T-helper 22 cell (primary cell): Measurements from ENCODE around the gene MS4A13.
"Not testable (repeated sequence)": the region's sequence is repeated elsewhere in the genome, so short reads cannot be mapped to it uniquely, and the experiment has no call there.

Source experiments
- DNase-seq: peaks from one replicate; pipeline ENCODE4 v3.0.0-alpha.2; 2020; ENCODE audit warnings: low read depth

Gene MS4A13, protein sequence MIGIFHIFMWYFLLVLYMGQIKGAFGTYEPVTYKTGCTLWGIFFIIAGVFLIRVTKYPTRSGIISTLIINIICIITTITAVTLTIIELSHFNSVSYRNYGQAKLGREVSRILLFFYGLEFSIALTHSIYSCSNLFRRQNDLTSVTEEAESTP

DNA sequence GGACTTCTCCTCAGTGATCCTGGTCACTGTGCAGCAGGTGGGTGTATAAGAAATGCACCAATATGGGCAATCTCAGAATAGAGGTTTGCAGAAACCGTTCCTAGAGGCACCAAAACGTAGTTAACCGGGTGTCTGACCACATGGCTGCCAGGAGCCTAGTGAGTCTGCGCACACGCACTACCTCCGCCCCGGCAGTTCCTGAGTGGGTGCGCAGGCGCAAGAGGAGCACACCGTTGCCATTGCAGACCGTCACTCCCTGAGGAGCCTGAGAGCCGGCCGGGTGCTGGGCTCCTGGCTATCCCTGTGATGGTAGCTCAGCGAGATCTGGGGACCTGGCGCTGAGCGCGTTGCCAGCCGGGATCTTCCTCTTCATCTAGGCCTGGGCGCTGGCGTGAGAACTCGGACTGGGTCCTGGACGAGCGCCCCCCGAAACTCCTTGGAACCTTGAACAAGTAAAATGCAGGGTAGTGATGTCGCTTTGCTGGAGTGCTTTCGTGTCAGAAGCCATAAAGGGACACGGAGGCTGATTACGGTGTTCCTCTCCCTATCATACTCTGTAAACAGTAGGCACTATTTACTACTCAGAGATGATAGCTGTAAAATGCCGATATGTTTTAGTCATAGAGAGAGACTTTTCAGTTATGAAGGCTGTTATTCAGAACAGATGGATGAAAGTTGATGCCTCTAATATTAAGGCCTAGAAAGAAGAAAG lies at the start of gene MS4A13:
TSS of gene MS4A13 (plus strand) at position 249 of the 712 bp plus-strand sequence. CDS start 2,692 bp downstream, outside the sequence.
- DNase-seq = no peak

DNA sequence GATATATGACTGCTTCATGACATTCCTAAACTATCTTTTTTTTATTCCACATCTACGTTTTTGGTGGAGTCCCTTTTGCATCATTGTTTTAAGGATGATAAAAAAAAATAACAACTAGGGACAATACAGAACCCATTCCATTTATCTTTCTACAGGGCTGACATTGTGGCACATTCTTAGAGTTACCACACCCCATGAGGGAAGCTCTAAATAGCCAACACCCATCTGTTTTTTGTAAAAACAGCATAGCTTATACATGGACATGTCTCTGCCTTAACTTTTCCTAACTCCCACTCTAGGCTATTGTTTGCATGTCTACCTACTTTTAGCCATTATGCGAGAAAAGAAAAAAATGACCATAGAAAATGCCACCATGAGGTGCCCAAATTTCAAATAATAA lies 46.4 kb upstream of the MS4A13 start:
- no peak for DNase-seq

DNA sequence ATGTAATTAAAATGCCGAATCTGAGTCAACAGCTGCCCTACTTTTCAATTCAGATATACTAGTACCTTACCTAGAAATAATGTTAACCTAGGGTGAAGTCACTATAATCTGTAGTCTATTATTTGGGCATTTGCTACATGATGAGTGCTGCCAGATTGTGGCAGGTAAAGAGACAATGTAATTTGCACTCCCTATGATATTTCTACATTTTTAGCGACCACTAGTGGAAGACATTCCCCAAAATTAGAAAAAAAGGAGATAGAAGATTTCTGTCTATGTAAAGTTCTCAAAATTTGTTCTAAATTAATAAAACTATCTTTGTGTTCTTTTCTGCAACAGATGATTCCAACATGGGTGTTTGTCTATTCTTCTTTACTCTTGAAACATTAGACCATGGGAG lies 45.5 kb upstream of the MS4A13 start:
- DNase-seq = no peak

DNA sequence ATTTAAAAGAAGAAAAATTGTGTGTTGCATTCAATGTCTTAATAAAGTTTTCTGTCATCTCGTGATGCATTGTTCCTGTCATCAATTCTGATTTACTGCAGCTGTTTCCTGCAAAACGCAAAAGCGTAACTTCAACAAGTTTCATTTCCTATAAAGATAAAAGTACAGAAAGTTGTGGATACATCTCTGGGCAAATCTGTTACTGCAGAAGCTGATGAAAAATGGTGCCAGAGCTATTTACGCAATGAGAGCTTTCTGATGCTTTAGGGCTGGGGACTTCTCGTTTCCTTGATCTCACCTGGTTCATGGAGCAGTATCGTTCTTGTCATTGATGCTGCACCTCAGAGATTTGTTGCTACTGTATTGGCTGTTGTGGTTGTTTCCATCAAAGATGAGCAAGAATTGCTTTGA lies 38.2 kb upstream of the MS4A13 start:
- no peak for DNase-seq

DNA sequence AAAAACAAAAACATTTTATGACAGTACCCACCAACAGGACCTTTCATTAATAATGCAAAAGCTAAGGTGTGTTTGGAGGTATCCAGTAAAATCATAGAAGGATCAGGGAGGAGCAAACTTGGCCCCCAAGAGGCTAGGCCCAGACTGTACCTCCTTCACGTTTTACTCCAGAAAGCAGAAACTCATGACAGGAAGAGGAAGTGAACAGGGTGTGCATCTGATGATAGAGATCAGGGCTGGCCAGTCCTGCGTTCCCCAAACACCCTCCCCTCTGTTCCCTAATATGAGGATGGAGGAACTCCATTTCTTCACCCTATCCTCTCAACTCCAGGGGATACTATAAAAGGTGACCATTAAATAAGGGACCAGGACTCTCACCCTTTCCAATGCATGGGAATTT lies 32.8 kb upstream of the MS4A13 start:
- no peak for DNase-seq

DNA sequence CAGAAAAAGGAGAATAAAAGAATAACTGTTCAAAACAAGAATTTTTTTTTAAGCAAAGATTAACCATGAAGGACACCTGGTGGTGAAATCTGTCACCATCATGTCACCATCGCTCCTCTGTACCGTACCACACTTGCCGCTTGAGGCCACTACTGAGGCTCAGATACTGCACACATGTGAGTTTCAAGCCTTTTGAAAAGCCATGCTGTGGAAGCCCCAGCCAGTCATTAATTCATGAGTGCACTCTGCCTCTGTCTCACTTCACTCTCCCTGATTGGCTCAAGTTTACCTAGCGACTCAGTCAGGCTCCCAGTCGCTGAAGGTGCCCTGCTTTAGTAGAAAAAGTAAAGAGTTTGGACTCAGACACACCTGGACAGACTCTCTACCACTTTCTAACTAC lies 29.2 kb upstream of the MS4A13 start:
- DNase-seq = no peak

DNA sequence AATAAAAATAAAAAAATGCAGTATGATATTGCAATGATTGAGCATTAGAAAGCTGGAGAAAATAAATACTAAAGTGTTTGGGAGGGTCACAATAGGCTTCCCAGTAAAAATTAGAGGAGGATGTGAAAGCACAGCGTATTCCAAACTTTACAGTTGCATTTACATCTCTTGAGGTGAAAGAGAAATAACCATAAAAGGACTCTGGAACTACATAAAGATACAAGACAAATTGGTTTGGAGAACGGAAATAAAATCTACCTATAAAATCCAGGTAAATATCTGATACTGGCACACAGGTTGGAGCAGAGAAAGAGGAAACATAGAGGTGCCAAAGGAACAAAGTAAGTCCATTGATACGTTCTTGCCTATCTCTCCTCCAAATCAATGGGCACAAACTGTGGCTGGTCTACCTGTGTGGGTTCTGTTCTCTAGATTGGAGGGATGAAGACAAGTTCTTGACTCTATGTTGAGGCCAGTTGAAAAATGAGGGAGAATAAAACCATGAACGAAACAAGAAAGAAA lies 22.6 kb upstream of the MS4A13 start, which contains the start of gene MS4A12:
TSS of gene MS4A12 (plus strand) at position 291 of the 522 bp plus-strand sequence. CDS start 4,541 bp downstream, outside the sequence.
- DNase-seq = no peak

DNA sequence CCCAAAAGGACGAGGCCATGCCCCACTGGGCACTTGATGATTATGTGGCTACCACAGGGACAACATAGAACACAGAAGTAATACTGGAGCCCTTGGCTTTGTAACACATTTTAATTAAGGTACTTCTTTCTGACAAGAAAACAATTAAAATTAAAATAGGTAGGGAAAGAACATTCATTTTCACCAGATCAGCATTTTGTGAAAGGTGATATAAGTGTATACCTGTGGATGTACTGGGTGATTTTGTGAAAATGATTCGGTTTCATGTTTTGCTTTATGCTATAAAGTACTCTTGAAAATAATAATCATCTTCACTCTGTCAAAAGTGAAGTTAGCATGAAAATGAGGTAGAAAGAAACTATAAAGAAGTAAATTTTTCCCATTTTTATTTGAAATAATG lies 21.7 kb upstream of the MS4A13 start:
- DNase-seq = no peak

DNA sequence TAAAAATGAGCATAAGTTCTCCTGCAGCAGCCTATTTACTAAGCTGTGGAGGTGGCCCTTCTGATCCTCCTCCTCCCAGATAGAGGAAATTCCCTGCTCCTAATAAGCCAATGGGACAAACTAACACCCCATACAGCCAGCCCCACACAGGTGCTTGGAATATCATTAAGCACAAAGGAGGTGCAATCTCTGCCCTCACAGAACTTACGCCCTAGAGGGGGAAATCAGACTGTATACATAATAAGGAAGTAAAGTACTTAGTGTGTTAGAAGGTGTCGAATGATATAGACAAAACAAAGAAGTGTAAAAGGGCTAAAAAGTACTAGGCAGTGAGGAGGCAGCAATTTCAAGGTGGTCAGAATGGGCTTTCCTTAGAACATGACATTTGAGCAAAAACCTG lies 16.8 kb upstream of the MS4A13 start:
- no peak for DNase-seq

DNA sequence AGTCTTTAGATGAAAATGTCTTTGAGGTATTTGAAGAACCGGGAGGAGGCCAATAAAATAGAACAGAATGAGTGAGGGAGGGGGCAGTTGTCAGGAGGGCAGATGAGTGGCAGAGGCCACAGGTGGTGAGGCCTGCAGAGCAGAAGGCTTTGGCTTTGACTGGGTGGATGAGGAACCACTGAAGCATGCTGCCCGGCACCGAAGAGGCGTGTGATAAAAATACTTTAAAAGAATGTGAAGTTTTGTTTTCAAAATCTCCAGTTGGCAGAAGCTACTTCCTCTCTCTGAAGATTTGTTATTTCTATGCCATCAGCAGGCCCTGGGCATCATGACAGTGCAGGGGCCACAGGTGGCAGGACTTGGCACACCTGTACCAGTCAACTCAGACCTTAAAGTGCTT lies 16.3 kb upstream of the MS4A13 start:
- no peak for DNase-seq

DNA sequence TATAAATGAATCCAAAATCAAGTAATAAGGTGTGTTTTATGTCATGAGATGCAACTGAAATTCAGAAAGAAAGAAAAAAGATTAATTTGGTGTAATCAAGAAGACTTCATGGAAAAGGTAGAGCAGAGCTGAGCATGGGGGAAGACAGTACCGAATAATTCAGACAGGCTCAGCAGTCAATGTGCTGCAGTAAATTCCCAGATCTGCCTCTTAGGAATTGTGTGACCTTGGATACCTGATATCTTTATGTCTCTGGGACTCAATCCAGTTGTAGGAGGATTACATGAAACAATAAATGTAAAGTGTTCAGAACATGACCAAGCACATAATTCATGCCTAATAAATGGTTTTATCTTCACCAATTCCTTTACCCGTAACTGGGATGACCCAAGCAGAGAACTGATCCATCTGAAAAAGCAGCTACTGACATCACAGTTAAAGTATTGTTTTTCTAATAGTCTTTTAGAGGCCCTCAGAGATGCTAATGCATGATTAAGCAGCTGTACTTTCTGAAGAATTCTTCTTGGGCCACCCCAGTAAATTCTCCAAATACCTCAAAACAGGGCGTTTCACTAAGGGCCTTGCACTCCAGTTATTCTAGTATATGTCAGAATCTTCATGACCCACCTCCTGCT lies 14.8 kb upstream of the MS4A13 start:
- no peak for DNase-seq

DNA sequence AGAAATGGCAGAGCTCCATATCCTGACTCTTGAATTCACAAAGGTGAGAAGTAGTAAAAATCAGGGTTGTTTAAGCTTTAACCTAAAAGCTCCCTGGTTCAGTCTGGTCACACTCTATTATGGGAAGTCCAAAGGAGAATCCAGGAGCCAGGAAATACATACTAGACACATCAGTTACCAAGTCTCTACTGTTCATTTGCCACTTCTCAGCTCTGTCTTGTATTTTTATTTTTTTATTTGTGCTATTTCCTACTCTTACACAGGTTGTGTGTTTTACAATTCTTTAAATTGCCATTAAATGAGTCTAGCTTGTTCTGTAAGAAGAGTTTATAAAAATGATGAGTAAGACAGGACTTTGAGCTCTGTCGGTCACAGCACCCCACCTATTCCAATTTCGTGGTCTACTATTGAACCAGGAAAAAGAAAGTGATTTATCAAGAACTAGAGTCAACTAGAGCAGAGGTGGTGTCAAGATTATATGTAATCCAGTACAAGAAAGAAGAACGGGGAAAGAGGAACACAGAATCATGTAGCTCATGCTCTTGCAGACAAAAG lies 12.9 kb upstream of the MS4A13 start:
- no peak for DNase-seq

DNA sequence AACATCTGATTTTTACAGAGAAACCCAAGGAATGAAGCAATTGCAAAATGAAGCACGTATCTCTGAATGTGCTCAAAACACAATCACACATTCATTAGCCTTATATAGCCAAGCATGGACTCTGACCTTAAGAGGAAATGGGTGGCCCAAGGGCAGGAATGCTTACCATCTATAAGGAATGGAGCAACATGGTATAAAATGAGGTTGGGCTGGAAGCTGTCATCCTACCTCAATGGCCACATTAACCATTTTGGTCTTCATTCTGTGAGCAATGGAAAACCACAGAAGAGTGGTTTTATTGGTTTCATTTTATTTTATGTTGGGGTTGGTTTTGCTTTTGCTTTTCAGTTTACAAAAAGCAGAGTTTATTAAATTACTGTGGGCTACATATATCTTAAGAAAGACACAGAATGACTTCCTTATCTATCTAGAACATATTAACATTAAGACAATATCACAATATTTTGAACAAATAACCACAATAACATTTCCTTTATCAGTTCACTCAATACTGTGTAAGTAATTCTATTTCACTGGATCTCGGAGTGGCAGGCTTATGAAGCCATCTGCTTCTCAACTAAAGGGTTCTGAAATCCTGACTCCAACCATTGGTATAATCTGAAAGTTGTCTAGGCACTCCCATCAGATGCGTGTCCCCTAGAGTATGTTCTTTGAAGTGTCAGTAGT lies 10.8 kb upstream of the MS4A13 start:
- DNase-seq = no peak

DNA sequence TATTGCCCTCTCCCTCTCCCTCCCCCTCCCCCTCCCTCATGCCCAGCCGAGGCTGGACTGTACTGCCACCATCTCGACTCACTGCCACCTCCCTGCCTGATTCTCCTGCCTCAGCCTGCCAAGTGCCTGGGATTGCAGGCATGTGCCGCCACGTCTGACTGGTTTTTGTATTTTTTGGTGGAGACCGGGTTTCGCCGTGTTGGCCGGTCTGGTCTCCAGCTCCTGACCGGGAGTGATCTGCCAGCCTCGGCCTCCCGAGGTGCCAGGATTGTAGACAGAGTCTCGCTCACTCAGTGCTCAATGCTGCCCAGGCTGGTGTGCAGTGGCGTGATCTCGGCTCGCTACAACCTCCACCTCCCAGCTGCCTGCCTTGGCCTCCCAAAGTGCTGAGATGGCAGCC lies 5.6 kb upstream of the MS4A13 start:
- DNase-seq = not testable (repeated sequence)

DNA sequence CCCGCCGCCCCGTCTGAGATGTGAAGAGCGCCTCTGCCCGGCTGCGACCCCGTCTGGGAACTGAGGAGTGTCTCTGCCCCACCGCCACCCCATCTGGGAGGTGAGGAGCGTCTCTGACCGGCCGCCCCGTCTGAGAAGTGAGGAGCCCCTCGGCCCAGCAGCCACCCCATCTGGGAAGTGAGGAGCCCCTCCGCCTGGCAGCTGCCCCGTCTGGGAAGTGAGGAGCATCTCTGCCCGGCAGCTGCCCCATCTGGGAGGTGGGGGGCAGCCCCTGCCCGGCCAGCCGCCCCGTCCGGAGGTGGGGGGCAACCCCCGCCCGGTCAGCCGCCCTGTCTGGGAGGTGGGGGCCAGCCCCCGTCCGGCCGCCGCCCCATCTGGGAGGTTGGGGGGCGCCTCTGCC lies 5.0 kb upstream of the MS4A13 start:
- not testable (repeated sequence) for DNase-seq

DNA sequence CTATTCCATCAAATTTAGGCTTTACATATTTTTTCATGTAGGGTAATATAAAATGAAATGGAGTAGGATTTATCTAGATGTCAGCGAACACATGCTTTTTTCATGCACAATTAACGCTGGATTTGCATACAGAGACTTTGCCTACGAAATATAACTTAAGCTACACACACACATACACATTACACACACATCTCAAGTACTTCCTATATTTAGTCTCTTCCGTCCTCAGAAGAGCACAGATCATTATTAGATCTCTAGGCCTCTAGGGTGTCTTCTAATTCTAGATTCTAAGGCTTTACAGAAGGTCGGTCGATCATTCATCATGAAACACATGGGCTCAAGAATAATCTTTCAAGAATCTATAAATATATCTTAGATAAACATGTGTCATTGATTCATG lies 3.8 kb upstream of the MS4A13 start:
- no peak for DNase-seq

DNA sequence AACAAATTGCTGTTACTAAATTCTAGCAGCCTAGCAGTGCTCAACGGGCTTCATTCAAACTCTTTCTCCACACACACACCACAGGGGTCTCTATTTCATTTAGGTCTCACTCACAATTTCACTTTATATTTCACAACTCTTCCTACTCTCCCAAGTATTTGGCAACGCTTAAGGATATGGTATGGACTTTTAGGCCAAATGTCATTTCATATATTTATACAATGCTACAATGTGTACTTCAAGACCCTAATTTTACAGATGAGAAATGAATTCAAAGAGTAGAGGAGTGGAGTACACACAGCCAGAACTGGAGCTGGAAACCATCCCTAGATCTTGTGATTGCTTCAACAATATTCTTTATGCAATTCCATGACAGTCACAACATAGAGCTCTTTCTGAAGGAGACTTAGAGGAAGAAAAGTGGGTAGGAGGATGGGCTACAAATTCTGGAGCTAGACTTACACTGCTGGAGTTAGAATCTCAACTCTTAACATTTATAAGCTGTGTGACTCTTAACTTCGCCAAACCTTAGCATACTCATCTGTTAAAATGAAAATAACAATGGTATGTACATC lies 2.5 kb upstream of the MS4A13 start:
- DNase-seq = no peak

DNA sequence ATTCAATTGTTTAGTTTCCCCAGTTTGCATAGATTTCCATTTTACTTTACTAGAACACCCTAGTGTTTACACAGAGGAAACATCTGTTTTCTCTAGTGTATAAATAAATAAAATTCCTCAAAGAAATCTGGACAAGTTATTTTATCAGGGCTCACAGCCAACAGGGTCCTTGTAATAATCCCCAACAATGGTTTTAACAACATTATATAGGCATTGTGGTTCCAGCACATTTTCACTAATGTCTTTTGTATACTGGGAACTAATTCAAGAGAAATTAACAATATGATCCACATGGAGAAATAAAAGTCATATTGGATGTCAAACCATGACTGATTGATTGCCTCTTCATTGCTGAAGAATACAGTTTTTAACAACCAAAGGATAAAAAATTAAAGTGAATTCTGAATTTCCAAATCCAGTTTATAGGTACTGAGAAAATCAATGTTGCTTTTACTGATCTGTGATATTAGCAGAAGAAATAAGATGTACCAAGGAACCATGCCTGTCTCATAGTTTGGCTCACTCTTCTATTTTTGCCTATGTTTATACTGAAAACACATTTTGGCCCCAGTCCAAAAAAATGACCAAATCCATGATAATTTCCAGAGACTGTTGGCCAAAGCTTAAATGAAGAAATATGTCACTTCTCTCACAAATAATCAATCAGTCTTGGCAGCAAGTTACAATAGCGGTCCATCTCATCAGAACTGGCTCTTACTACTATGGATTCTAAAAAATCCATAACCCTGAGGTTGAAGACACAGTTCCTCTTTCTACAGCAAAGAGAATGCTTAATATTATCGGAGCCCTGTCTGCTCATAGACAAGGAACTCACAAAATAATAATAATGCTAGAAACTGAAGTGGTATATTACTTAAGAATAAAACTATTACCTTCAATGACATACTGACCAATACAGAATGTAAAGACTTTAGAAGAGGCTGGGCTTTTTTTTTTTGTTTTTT lies 1.4 kb upstream of the MS4A13 start:
- no peak for DNase-seq

DNA sequence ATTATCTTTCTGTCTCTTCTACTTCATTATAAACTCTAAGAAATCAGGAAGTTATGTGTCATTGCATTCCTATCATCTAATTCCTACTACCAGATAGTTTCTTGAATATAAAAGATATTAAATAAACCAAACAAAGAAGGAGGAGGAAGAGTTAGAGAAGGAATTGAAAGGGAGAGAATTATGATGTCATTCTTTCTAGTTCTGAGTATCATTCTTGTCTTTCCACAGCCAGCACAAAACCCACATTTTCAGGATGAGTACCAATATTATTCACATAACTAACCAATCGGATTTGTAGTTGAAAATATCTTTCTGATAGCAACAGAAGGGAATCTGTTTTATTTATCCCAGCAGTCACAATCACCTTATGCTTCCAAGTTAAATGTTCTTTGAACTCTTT lies 13.3 kb downstream of the MS4A13 start:
- no peak for DNase-seq

DNA sequence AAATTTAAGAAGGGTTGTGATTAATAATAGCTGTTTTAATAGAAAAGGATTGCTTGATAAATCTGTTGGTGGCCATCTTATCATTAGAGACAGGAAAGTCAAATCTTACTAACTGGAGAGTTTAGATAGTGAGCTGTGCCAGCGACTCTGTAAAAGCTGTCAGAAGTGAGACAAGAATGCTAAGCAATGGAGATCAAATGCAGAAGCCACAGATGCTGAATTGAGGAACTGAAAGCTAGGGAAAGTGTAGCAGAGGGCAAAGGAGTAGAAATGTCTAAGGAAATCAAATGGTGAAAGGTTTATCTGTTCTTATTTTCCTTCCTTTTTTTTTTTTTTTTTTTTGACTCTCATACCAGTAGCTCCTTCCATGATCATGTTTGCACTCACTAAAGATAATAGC lies 13.7 kb downstream of the MS4A13 start:
- DNase-seq = no peak
